HG02852 (cell line): ENCODE results near the gene ZNF775.
A peak's percentile ranks its signal among the peaks of the same experiment; 100 is the strongest.

Experiments
- ATAC-seq: cut with Tn5 transposase; IDR thresholded peaks from one replicate; pipeline ENCODE4 v1.9.1; 2021; ENCODE audit warnings: mild to moderate bottlenecking, moderate library complexity; ENCODE audit not compliant: unreplicated experiment

ZNF775 gene

GRCh38 chr7:150345012-150345411 lies 34.1 kb upstream of the ZNF775 start:
- no peak for ATAC-seq

- no peak for ATAC-seq
Measured at GRCh38 chr7:150346922-150347321, 32.2 kb upstream of the ZNF775 start.

GRCh38 chr7:150351587-150352194 lies 27.4 kb upstream of the ZNF775 start:
- no peak for ATAC-seq

DNA sequence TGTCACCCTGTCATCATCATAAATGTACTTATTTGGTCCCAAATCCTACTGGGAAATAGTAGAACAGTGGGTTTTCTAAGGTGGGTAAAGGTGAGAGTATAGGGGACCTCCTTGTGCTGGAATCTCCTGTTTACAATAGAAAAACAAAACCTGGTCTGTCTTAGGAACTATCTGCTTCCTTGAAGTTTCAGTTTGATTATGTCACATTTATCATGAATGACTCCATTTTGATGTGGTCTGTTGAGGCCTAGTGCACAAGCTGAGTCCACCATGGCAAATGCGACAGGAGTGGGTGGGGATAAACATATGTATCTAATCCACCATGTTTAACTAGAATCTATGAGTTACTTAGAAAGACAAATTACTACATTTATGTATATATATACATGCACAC lies 23.5 kb upstream of the ZNF775 start:
- ATAC-seq, result no peak

- no peak for ATAC-seq
Measured at GRCh38 chr7:150356265-150356897, 22.7 kb upstream of the ZNF775 start.

GRCh38 chr7:150357270-150357669 lies 21.9 kb upstream of the ZNF775 start:
- peak; percentile 54 for ATAC-seq

GRCh38 chr7:150357771-150358427 lies 21.2 kb upstream of the ZNF775 start:
- ATAC-seq, result no peak

DNA sequence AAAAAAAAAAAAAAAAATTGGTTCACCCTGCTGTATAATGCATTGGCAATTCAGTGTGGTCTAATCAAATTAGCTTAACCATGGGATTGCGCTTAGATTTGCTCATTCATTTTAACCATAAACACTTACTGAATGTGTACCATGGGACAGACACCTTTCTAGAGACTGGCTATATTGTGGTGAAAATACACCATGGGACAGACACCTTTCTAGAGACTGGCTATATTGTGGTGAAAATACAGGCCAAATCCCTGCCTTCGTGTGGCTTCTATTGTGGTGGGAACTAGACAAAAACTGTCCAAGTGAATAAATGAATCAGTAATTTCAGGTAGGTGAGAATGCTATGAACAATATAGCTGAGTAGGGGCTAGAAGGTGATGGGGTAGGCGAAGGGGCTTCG lies 20.7 kb upstream of the ZNF775 start:
- no peak for ATAC-seq

DNA sequence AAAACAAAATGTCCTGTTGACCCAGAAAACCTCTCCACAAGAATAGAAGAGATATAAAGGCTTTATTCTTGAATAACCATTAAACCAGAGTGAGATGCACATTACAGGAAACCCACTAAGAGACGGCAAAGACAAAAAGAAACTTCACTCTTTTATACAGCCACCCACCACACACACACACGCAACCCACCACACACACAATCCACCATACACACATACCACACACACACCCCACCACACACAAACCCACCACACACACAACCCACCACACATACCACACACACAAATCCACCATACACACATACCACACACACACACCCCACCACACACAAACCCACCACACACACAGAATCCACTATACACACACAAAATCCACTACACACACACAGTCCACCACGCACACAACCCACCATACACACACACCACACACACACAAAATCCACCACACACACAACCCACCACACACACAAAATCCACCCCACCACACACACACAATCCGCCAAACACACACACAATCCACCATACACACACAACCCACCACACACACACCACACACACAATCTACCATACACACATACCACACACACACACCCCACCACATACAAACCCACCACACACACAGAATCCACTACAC lies 20.0 kb upstream of the ZNF775 start:
- ATAC-seq, result no peak

GRCh38 chr7:150359622-150360362 lies 19.3 kb upstream of the ZNF775 start:
- no peak for ATAC-seq

DNA sequence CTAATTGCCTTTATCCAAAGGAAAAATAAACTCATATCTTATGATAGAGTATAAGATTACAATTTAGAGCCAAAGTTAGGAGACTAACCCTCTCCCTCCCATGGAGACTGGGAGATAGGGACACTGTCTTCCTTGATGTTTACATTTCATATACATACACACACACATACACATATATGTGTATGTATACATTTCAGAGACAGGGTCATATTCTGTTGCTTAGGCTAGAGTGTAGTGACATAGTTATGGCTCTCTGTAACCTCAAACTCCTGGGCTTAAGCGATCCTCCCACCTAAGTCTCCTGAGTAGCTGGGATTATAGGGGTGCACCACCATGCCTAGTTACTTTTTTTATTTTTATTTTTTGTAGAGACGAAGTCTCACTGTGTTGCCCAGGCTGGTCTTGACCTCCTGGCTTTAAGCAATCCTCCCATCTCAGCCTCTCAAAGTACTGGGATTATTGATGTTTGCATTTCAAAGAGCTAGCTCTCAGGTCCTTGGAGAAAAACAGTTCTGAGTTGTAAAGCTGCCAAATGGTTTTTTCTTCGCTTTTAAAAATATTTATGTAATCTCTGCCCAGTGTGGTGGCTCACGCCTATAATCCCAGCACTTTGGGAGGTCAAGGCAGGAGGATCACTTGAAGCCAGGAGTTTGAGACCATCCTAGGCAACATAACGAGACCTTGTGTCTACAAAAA lies 18.6 kb upstream of the ZNF775 start:
- ATAC-seq, result no peak

DNA sequence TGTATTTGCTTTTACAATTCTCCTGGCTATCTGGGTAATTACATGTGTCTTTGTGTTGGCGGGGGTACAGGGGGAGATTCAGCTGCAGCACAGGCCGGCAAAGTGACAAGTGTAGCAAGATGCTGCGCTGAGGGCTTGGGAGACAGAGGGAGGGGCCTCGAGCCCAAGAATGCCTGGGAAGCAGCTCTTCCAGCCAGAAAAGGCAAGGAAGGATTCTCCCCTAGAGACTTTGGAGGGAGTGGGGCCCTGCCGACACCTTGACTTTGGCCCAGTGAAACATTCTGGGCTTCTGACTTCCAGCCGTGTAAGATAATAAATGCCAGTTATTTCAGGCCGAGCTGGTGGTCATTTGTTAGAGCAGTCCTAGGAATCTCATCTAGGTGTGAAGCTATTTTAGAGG lies 17.7 kb upstream of the ZNF775 start:
- no peak for ATAC-seq

- no peak for ATAC-seq
Measured at GRCh38 chr7:150361807-150362621, 17.1 kb upstream of the ZNF775 start.

GRCh38 chr7:150363370-150363769 lies 15.8 kb upstream of the ZNF775 start:
- ATAC-seq, result no peak

- ATAC-seq, result peak; percentile 33
Measured at GRCh38 chr7:150363872-150364271, 15.3 kb upstream of the ZNF775 start.

DNA sequence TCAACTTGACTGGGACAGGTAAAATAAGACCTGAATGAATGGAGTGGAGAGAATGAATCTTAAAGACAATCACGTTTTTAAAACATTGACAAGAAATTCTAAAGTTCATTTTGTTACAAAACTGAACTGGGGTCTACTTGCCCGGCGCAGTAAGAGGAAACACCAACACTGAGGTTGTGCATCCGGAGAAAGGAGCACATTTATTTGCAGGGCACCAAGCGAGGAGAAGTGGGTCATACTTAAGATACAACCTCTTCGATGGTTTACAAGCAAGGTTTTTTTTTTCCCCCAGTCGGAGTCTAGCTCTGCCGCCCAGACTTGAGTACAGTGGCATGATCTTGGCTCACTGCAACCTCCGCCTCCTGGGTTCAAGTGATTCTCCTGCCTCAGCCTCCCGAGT lies 13.9 kb upstream of the ZNF775 start:
- ATAC-seq, result no peak

DNA sequence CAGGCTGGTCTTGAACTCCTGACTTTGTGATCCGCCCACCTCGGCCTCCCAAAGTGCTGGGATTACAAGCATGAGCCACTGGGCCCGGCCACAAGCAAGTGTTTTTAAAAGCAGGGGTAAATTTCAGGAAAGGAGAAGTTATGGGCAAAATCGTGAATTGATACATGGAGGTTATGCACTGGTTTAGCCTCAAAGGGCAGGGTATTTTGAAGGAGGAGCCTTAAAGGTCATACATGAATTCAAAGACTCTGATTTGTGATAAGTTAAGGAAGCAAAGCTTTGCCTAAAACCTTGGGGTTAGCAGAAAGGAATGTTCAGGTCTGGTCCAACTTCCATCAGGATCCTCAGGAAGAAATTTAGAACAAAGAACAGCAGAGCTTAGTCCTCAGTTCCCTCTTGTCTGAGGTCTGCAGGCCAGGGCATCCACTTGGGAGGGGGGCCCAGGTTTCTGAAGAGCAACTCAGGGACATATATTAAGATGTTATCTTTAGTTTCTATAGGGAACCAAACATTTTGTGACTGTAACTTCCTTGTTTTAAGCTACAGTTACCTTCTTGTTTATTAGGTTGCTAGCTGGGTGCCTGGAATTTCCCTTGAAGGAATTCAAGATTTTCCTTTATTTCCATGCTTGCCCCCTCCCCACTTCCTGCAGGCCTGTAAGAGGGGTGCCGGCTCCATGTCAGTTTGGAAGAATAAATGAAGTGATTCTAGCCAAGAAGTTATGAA lies 13.3 kb upstream of the ZNF775 start:
- ATAC-seq, result no peak

GRCh38 chr7:150367677-150368095 lies 11.4 kb upstream of the ZNF775 start:
- ATAC-seq, result no peak
